SH-SY5Y (cell line): ENCODE results near the gene TNIK.

Source experiments
- GATA2 ChIP-seq: IDR thresholded peaks from 2 replicates; pipeline ENCODE4 v1.6.1; 2011; ENCODE audit warnings: mild to moderate bottlenecking, low read depth, low read length
- GATA3 ChIP-seq: IDR thresholded peaks from 2 replicates; pipeline ENCODE4 v1.6.1; 2011; ENCODE audit warnings: low read depth, mild to moderate bottlenecking, low read length, moderate library complexity

Gene TNIK

DNA sequence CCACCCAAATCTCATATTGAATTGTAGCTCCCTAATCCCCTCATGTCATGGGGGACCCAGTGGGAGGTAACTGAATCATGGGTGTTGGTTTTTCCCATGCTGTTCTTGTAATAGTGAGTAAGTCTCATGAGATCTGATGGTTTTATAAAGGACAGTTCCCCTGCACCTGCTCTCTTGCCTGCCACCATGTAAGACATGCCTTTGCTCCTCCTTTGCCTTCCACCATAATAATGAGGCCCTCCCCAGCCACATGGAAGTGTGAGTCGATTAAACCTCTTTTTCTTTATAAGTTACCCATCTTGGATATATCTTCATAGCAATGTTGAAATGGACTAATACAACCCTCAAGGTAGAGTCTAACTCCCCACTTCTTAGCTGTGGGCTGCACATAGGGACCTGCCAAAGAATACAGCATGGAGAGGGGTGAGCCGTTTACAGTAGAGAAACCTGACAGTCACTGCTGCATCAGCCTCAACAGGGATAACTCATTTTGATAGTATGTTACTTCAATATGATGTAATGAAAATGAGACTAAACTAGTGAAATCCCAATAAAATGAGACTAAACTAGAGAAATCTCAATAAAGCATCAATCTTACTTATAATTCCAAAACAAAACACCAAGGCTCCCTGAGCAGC, 117.3 kb downstream of the TNIK start:
- TF ChIP-seq GATA2 = no peak
- TF ChIP-seq GATA3 = no peak

- no peak for TF ChIP-seq GATA3
- TF ChIP-seq GATA2 = no peak
Measured at GRCh38 chr3:171342200-171342599, 118.0 kb downstream of the TNIK start.

DNA sequence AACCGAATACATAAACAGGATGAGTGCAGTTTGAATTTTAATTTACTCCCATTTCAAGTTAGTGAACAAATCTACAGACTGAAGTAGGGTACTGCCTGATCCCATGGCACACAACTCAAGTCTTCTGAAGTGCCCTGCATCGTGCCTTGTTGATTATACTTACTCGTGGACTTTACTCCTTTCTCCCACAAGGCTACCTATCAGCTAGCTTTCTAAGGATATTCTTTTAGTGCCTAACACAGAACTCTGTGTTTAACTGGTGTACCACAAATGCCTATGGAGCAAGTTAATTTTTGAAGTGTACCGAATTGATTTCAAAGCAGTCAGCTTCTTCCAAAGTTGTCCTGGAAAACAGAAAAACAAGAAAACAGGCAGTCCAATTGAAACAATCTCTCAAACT, 119.8 kb downstream of the TNIK start:
- TF ChIP-seq GATA2 (no peak), GATA3 (no peak)

GRCh38 chr3:171339598-171339997, 120.6 kb downstream of the TNIK start:
- no peak for TF ChIP-seq GATA3
- no peak for TF ChIP-seq GATA2

GRCh38 chr3:171336406-171336805, 123.8 kb downstream of the TNIK start:
- TF ChIP-seq GATA3 = no peak
- no peak for TF ChIP-seq GATA2

- TF ChIP-seq GATA2 (no peak), GATA3 (no peak)
Measured at GRCh38 chr3:171335559-171335958, 124.6 kb downstream of the TNIK start.

DNA sequence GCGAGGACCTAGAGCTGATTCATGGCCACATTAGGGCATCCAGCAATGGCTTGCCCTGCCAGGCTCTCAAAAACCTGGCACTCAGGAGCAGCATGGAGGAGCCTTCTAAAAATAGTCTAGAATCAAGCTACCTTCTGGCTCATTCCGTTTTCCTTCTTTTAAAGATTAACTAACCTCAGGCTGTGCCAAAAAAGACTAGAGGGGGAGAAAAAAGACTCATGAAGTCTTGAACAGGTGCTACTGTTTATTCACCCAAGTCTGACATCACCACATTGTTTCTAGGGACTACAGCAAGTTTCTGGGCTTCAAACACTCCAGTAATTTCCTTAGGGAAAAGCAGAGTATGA, 125.8 kb downstream of the TNIK start:
- TF ChIP-seq GATA2 = no peak
- no peak for TF ChIP-seq GATA3

- TF ChIP-seq GATA3 (no peak), GATA2 (no peak)
Measured at GRCh38 chr3:171333784-171334464, 126.3 kb downstream of the TNIK start.

- no peak for TF ChIP-seq GATA2
- no peak for TF ChIP-seq GATA3
Measured at GRCh38 chr3:171330938-171331337, 129.3 kb downstream of the TNIK start.

DNA sequence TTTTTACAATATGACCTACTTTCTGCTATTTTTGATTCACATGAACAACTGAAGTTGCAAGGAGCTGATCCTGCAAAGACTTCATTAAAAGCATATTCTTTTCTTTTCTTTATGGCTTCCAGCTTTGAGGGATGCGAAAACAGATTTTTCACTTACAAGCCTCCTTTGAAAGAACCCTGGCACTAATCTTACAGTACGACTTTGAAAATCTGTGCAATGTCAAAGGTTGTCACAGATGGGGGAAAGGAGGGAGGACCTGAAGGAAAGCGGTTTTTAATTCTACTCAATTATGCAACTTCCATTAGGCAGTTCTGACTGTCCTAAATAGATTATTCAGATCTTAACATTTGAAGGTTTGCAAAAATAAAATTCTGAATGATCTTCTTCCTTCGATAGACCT, 130.5 kb downstream of the TNIK start:
- TF ChIP-seq GATA3 = no peak
- no peak for TF ChIP-seq GATA2

GRCh38 chr3:171328419-171329082, 131.7 kb downstream of the TNIK start:
- TF ChIP-seq GATA3 (no peak), GATA2 (no peak)

DNA sequence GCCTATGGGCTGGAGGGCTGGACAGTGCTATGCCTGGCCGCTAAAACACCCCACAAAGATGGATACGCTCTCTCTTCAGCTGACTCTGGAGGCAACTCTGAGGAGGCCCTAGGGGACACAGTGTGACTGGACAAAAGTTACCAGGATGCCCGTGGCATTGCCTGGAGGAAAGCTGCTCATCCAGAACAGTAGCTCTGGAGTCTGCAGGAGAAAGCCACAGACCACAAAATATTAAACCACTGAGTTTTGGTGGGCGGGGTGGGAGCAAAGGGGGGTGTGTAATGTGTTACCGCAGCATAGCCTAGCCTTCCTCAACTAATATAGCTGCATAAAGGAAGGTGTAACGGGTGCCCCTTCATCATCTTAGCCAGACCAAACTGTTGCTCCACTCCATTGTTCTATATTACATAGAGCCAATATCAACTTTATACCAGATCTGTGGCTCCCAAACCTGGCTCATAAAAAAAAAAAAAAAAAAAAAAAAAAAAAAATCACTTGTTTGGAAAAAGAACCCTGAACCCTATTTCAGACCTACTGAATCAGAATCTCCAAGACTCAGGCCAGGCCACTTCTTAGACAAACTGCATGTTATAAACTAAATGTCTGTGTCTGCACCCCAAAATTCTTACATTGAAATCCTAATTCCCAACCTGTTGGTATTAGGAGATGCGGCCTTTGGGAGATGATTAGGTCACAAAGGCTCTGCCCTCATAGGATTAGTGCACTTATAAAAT, 132.6 kb downstream of the TNIK start:
- TF ChIP-seq GATA3 (no peak), GATA2 (no peak)

DNA sequence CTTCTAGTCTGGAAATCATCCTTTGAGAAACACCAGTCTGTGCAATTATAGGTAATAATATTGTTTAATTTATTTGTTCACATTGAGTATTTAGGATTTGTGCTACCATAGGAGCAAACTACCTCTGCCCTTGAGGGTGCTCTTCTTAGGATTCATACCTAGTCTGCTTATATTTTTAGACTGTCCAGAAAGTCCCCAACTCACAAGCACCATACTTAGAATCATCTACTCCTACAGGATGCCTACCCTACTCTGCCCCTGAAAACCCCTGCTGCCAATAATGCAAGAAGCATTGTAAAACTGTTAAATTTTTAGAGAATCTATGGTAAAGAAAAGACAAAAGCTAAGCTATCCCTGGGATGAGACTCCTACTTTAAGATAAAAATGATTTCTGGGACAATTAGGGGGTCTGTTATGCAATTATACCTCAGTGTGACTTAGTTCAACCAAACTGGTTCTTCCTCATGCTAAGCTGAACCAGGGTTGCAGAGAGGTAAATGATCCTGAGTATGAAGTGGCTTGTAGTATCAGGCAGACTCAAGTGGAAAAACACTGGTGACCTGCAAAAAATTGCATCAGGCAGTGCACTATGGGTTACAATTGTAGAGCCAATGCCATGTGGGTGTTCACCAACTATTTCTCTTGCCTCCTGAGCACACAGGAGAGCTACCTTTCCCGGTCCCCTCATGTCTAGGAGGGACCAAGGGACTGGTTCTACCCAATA, 133.3 kb downstream of the TNIK start:
- no peak for TF ChIP-seq GATA2
- TF ChIP-seq GATA3 = no peak

GRCh38 chr3:171323938-171324536, 136.2 kb downstream of the TNIK start:
- TF ChIP-seq GATA3 = no peak
